Mucosa of descending colon (tissue), 3 donors: Measurements from ENCODE around the gene SUOX. TPM values are rescaled to one million over a fixed set of nuclear protein-coding genes. Genes with fewer than 3 reads are reported as not detected.

Experiments
- ATAC-seq: fragments of 200-7000 bp; cut with Tn5 transposase; one replicate; pipeline ENCODE4 v1.9.1; 2020; ENCODE audit warnings: mild to moderate bottlenecking, moderate library complexity
- DNase-seq, 3 donors: peaks; one replicate each; pipeline ENCODE4 v3.0.0-alpha.2; 2020
- H3K36me3 ChIP-seq: fragments of 200-600 bp; one replicate; pipeline ENCODE4 v1.8.0; 2021; ENCODE audit warnings: low read depth, mild to moderate bottlenecking
- H3K4me1 ChIP-seq: fragments of 200-600 bp; one replicate; pipeline ENCODE4 v1.8.0; 2021; ENCODE audit warnings: low read depth, mild to moderate bottlenecking
- H3K4me3 ChIP-seq: fragments of 200-600 bp; one replicate; pipeline ENCODE4 v1.8.0; 2021; ENCODE audit warnings: mild to moderate bottlenecking
- H3K9me3 ChIP-seq: fragments of 200-600 bp; one replicate; pipeline ENCODE4 v1.8.0; 2021; ENCODE audit warnings: mild to moderate bottlenecking
- CTCF ChIP-seq: fragments of 200-600 bp; IDR thresholded peaks from one replicate; pipeline ENCODE4 v1.8.0; 2022; ENCODE audit warnings: antibody characterized with exemption, mild to moderate bottlenecking
- intact Hi-C, 2 donors: fragments of 100-400 bp; cut with DNase I in 1 of 2; cut with micrococcal nuclease in 1 of 2; formaldehyde crosslinking; loops; one replicate each; pipeline versions ENCODE4 v1.11.0 to v1.11.1; 2022; cut with DNase I, micrococcal nuclease
- total RNA-seq, 3 donors: library from RNA; stranded (reverse); fragmentation: NEBNext Ultra II Directional in 2 of 3; extraction: Animal tissue kit (Norgen Biotek cat#: 25700) in 2 of 3; gene quantifications; one replicate each; pipeline versions ENCODE4 v1.2.1 to v1.2.4, GENCODE V29; 2021 to 2023
- donor health status: DM: no; HTN: no; CAD: no; lungs with moderate emphysema.
- donor health status: DM: no; HTN: no; CAD: no.
- donor health status: DM: no; HTN: yes; CAD: no.

SUOX gene
- total RNA-seq, 3 donors from 2014 or later: 29.2 to 32.0 (median 30.4) TPM

GRCh38 chr12:55970775-55971174 is 26.3 kb upstream of the SUOX start:
- no peak for DNase-seq
- no peak for TF ChIP-seq CTCF
- Histone ChIP-seq H3K4me1 (peaks cover 21% of the 10 kb centered on the region), H3K36me3 (peaks cover 7% of the 10 kb centered on the region), H3K9me3 (no peaks in the 10 kb centered on the region), H3K4me3 (no peak overlapping the region)
- ATAC-seq: no peak
- intact Hi-C loops: no loop called here

- peaks cover 29% of the 10 kb centered on the region for H3K4me1 ChIP-seq
- TF ChIP-seq CTCF: no peak
- no peak overlapping the region for H3K4me3 ChIP-seq
- ATAC-seq (no peak), DNase-seq (no peak)
- H3K9me3 ChIP-seq: no peaks in the 10 kb centered on the region
- intact Hi-C loops: no loop called here
- H3K36me3 ChIP-seq: peaks cover 7% of the 10 kb centered on the region
These were observed 25.0 kb upstream of the SUOX start for GRCh38 chr12:55972042-55972441.

GRCh38 chr12:55972456-55972855 is 24.6 kb upstream of the SUOX start:
- Histone ChIP-seq H3K4me3 (no peak overlapping the region), H3K4me1 (peaks cover 31% of the 10 kb centered on the region), H3K36me3 (peaks cover 7% of the 10 kb centered on the region), H3K9me3 (no peaks in the 10 kb centered on the region)
- ATAC-seq: no peak
- no peak for DNase-seq
- TF ChIP-seq CTCF: no peak
- intact Hi-C loops: no loop called here

GRCh38 chr12:55972911-55973598 is 24.0 kb upstream of the SUOX start:
- peak; percentile 13 for ATAC-seq

GRCh38 chr12:55973599-55974307 is 23.3 kb upstream of the SUOX start, which contains the start of gene RAB5B:
RAB5B (plus strand) TSS chr12:55974078; CDS start chr12:55986961, 12,883 bp downstream.
- ATAC-seq: peak; percentile 90
- DNase-seq: peak; percentile 97 to 100 (median 99)
- Histone ChIP-seq H3K36me3 (peaks cover 7% of the 10 kb centered on the region), H3K4me1 (peaks cover 35% of the 10 kb centered on the region), H3K4me3 (peak within 1 kb of the TSS; percentile 94), H3K9me3 (no peaks in the 10 kb centered on the region)
- peak; percentile 21 for TF ChIP-seq CTCF
- intact Hi-C loops: no loop called here

More at GRCh38 chr12:55972911-55973598, 24.0 kb upstream of the SUOX start:
- peak overlapping the region; percentile 94 for H3K4me3 ChIP-seq
- peaks cover 35% of the 10 kb centered on the region for H3K4me1 ChIP-seq
- H3K9me3 ChIP-seq: no peaks in the 10 kb centered on the region
- peaks cover 7% of the 10 kb centered on the region for H3K36me3 ChIP-seq
- DNase-seq: no peak
- no peak for TF ChIP-seq CTCF
- intact Hi-C loops: no loop called here
